Trophoblast cell (in vitro differentiated cells and primary cell): Measurements from ENCODE around the gene BGLAP.

Experiments
- DNase-seq, 2 donors: peaks; one replicate each; pipeline ENCODE4 v3.0.0-alpha.2; 2016
- H2AFZ ChIP-seq: 2 replicates; pipeline ENCODE4 v1.6.1; 2013; ENCODE audit warnings: low read length, moderate library complexity, mild to moderate bottlenecking; ENCODE audit not compliant: insufficient read depth, poor library complexity
- H2AK5ac ChIP-seq: 2 replicates; pipeline ENCODE4 v1.6.1; 2013; ENCODE audit warnings: mild to moderate bottlenecking, low read length
- H2BK120ac ChIP-seq: 2 replicates; pipeline ENCODE4 v1.6.1; 2013; ENCODE audit warnings: low read length, mild to moderate bottlenecking, moderate library complexity; ENCODE audit not compliant: insufficient read depth, poor library complexity
- H2BK12ac ChIP-seq: 2 replicates; pipeline ENCODE4 v1.6.1; 2013; ENCODE audit warnings: mild to moderate bottlenecking, low read length, moderate library complexity
- H2BK5ac ChIP-seq: 2 replicates; pipeline ENCODE4 v1.6.1; 2013; ENCODE audit warnings: low read length, low read depth, moderate library complexity, mild to moderate bottlenecking; ENCODE audit not compliant: poor library complexity
- H3K14ac ChIP-seq: 2 replicates; pipeline ENCODE4 v1.6.1; 2013; ENCODE audit warnings: mild to moderate bottlenecking, low read length
- H3K18ac ChIP-seq: 2 replicates; pipeline ENCODE4 v1.6.1; 2013; ENCODE audit warnings: mild to moderate bottlenecking, low read length
- H3K23ac ChIP-seq: 2 replicates; pipeline ENCODE4 v1.6.1; 2013; ENCODE audit warnings: low read length
- H3K27ac ChIP-seq: 2 replicates; pipeline ENCODE4 v1.5.1; 2013; ENCODE audit warnings: low read depth, mild to moderate bottlenecking, inconsistent platforms, low read length, moderate library complexity
- H3K27me3 ChIP-seq: 2 replicates; pipeline ENCODE4 v1.6.1; 2013; ENCODE audit warnings: inconsistent platforms, mild to moderate bottlenecking, low read length, moderate library complexity; ENCODE audit not compliant: insufficient read depth
- H3K36me3 ChIP-seq, 2 experiments: 1 replicate in 1 of 2; 2 replicates in 1 of 2; pipeline ENCODE4 v1.6.1; 2013; ENCODE audit warnings: low read length in 2 of 2, mild to moderate bottlenecking in 2 of 2, moderate library complexity in 1 of 2; ENCODE audit not compliant: insufficient read depth in 2 of 2, control insufficient read depth in 1 of 2
- H3K4ac ChIP-seq: 2 replicates; pipeline ENCODE4 v1.6.1; 2013; ENCODE audit warnings: low read depth, mild to moderate bottlenecking, low read length, moderate library complexity
- H3K4me1 ChIP-seq, 2 experiments: 1 replicate in 1 of 2; 2 replicates in 1 of 2; pipeline ENCODE4 v1.6.1; 2013; ENCODE audit warnings: low read length in 2 of 2, mild to moderate bottlenecking in 2 of 2, moderate library complexity in 1 of 2; ENCODE audit not compliant: insufficient read depth in 2 of 2, control insufficient read depth in 1 of 2
- H3K4me2 ChIP-seq: 2 replicates; pipeline ENCODE4 v1.6.1; 2013; ENCODE audit warnings: inconsistent platforms, mild to moderate bottlenecking, low read length, moderate library complexity
- H3K4me3 ChIP-seq: 2 replicates; pipeline ENCODE4 v1.5.1; 2013; ENCODE audit warnings: mild to moderate bottlenecking, low read depth, low read length, inconsistent platforms
- H3K79me1 ChIP-seq: one replicate; pipeline ENCODE4 v1.6.1; 2013; ENCODE audit warnings: low read length
- H3K79me2 ChIP-seq: 2 replicates; pipeline ENCODE4 v1.6.1; 2013; ENCODE audit warnings: low read length, mild to moderate bottlenecking; ENCODE audit not compliant: control insufficient read depth, insufficient read depth, poor library complexity
- H3K9ac ChIP-seq: 2 replicates; pipeline ENCODE4 v1.6.1; 2013; ENCODE audit warnings: mild to moderate bottlenecking, low read length
- H3K9me3 ChIP-seq: 2 replicates; pipeline ENCODE4 v1.6.1; 2013; ENCODE audit warnings: low read depth, mild to moderate bottlenecking, control low read depth, inconsistent platforms, low read length; ENCODE audit not compliant: insufficient read depth
- H4K12ac ChIP-seq: 2 replicates; pipeline ENCODE4 v1.6.1; 2013; ENCODE audit warnings: low read depth, mild to moderate bottlenecking, low read length, moderate library complexity
- H4K8ac ChIP-seq: 2 replicates; pipeline ENCODE4 v1.6.1; 2013; ENCODE audit warnings: low read depth, mild to moderate bottlenecking, low read length, moderate library complexity
- H4K91ac ChIP-seq: one replicate; pipeline ENCODE4 v1.6.1; 2013; ENCODE audit warnings: low read depth, mild to moderate bottlenecking, low read length, moderate library complexity
- WGBS: extraction: QIAGEN DNeasy Blood & Tissue Kit; methylation state at CpG from one replicate; pipeline ENCODE4 v1.1.7; 2013; ENCODE audit warnings: missing lambda C conversion rate; ENCODE audit not compliant: insufficient read length, insufficient coverage; ENCODE audit errors: extremely low coverage; 5-methylcytosine and 5-hydroxymethylcytosine counted together

Gene BGLAP

DNA sequence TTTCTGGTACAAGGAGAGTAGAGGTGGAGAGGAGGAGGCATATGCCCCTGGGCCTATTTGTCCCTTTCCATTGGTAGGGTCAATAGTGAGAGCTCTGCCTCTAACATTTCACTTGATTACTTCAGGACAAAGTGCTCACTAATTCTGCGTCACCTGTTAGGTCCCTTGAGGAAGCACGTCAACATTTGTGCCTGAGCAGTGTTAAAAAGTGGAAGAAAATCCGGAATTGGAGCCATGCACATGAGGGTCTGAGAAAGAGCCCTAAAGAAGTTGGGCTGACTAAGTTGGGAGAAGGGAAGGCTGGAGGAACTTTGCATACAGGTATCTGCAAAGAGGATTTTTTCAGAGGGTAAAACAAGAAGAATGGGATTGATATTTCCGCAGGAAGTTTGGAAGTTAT lies 46.1 kb upstream of the BGLAP start:
- Histone ChIP-seq H3K14ac (no peak overlapping the region), H2BK120ac (no peak overlapping the region), H3K18ac (no peak overlapping the region), H3K4me2 (no peak overlapping the region), H3K27me3 (no peaks in the 10 kb centered on the region), H3K79me1 (peaks cover 6% of the 10 kb centered on the region), H2AFZ (no peak overlapping the region), H3K4me3 (no peak overlapping the region), H3K4me1 (peaks cover 4 to 9% of the 10 kb centered on the region in 2 experiments), H2BK5ac (no peak overlapping the region), H2AK5ac (no peak overlapping the region), H3K23ac (no peak overlapping the region), H3K9ac (no peak overlapping the region), H4K91ac (no peak overlapping the region), H3K79me2 (peaks cover 7% of the 10 kb centered on the region), H3K4ac (peak overlapping the region; percentile 16), H3K9me3 (no peaks in the 10 kb centered on the region), H4K8ac (no peak overlapping the region), H3K27ac (no peak overlapping the region), H3K36me3 (peaks cover 17% of the 10 kb centered on the region in 2 experiments), H4K12ac (no peak overlapping the region), H2BK12ac (no peak overlapping the region)
- no peak for DNase-seq
- no CpG with 5 or more reads among the region's 4 CpGs for WGBS

DNA sequence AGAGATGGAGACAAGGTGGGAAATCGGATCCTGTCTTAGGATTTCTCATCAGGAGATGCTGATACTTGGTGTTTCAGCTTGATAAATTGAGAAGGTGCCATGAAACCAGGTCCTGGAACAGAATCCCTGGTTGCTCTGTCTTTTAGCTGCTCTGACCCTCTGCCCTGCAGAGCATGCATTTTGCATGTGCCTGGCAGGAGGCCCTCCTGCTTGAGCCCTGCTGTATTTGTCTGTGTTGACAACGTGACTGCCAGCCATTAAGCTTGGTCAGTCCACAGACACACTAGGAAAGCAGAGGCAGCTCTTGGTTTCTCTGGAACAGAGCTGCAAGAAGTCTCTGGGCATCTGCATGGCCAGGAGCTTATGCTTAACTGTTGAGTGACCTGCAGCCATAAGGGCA lies 45.5 kb upstream of the BGLAP start:
- no peaks in the 10 kb centered on the region for H3K9me3 ChIP-seq
- peaks cover 6% of the 10 kb centered on the region for H3K79me1 ChIP-seq
- no CpG with 5 or more reads among the region's 2 CpGs for WGBS
- no peak overlapping the region for H2BK120ac ChIP-seq
- peaks cover 7% of the 10 kb centered on the region for H3K79me2 ChIP-seq
- H3K27ac ChIP-seq = no peak overlapping the region
- no peak overlapping the region for H3K4ac ChIP-seq
- H4K91ac ChIP-seq = no peak overlapping the region
- no peak overlapping the region for H3K4me2 ChIP-seq
- peaks cover 4 to 9% of the 10 kb centered on the region in 2 experiments for H3K4me1 ChIP-seq
- H3K14ac ChIP-seq = no peak overlapping the region
- H3K4me3 ChIP-seq = no peak overlapping the region
- H2AFZ ChIP-seq = no peak overlapping the region
- H3K9ac ChIP-seq = no peak overlapping the region
- H4K12ac ChIP-seq = no peak overlapping the region
- peaks cover 17% of the 10 kb centered on the region in 2 experiments for H3K36me3 ChIP-seq
- H2AK5ac ChIP-seq = no peak overlapping the region
- no peak overlapping the region for H4K8ac ChIP-seq
- no peak for DNase-seq
- H2BK12ac ChIP-seq = no peak overlapping the region
- no peaks in the 10 kb centered on the region for H3K27me3 ChIP-seq
- no peak overlapping the region for H3K18ac ChIP-seq
- H2BK5ac ChIP-seq = no peak overlapping the region
- H3K23ac ChIP-seq = no peak overlapping the region

DNA sequence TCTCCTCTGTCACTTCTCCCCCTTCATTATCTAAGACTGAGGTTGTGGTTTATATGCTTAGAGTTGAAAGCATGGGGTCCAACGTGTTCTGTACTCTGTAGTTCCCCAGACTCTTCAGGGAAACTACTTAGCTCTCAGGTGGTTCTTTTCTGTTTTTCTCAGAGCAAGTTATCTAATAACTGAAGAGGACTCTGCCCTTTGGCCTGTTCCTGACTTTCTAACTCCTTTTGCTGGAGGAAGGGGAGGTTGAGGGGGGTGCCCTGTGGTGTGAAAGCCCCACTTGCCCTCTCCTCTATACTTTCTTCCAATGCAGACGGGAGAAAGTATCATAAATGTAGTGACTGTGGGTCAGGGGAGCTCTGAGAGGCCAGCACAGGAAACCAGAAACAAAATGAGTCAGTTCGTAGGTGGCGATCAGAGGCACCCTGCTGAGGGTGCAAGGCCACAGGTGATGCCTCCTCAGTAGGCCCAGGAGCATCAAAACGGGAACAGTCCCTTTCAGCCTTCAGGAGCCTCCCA lies 43.1 kb upstream of the BGLAP start:
- H4K91ac ChIP-seq = no peak overlapping the region
- H3K27me3 ChIP-seq = no peaks in the 10 kb centered on the region
- H3K79me2 ChIP-seq = peaks cover 7% of the 10 kb centered on the region
- no peak overlapping the region for H3K9ac ChIP-seq
- H2BK5ac ChIP-seq = no peak overlapping the region
- no peak overlapping the region for H3K4me2 ChIP-seq
- H3K4me1 ChIP-seq = peaks cover 4 to 7% of the 10 kb centered on the region in 2 experiments
- H4K12ac ChIP-seq = no peak overlapping the region
- no peak overlapping the region for H3K4me3 ChIP-seq
- no peak overlapping the region for H2BK120ac ChIP-seq
- no peak overlapping the region for H2AFZ ChIP-seq
- H4K8ac ChIP-seq = no peak overlapping the region
- no peak overlapping the region for H3K23ac ChIP-seq
- H3K36me3 ChIP-seq = peaks cover 17% of the 10 kb centered on the region in 2 experiments
- no peak for DNase-seq
- no CpG with 5 or more reads among the region's 5 CpGs for WGBS
- no peaks in the 10 kb centered on the region for H3K9me3 ChIP-seq
- no peak overlapping the region for H3K14ac ChIP-seq
- no peak overlapping the region for H3K4ac ChIP-seq
- H2AK5ac ChIP-seq = no peak overlapping the region
- no peak overlapping the region for H3K27ac ChIP-seq
- H3K79me1 ChIP-seq = peaks cover 3% of the 10 kb centered on the region
- H2BK12ac ChIP-seq = no peak overlapping the region
- no peak overlapping the region for H3K18ac ChIP-seq

DNA sequence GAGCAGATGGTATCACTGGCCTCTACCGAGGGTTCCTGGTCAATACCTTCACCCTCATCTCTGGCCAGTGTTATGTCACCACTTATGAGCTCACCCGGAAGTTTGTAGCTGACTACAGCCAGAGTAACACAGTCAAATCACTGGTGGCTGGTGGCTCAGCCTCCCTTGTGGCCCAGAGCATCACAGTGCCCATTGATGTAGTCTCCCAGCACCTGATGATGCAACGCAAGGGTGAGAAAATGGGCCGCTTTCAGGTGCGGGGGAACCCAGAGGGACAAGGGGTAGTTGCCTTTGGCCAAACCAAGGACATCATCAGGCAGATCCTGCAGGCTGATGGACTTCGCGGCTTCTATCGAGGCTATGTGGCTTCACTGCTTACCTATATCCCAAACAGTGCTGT lies 41.9 kb upstream of the BGLAP start:
- H2AK5ac ChIP-seq = no peak overlapping the region
- H3K79me1 ChIP-seq = no peaks in the 10 kb centered on the region
- WGBS = no CpG with 5 or more reads among the region's 8 CpGs
- H3K27me3 ChIP-seq = no peaks in the 10 kb centered on the region
- no peaks in the 10 kb centered on the region for H3K79me2 ChIP-seq
- H3K4me1 ChIP-seq = no peaks in the 10 kb centered on the region
- H3K9me3 ChIP-seq = no peaks in the 10 kb centered on the region
- H2AFZ ChIP-seq = no peak overlapping the region
- no peak overlapping the region for H2BK120ac ChIP-seq
- H3K18ac ChIP-seq = no peak overlapping the region
- no peak overlapping the region for H3K23ac ChIP-seq
- H3K4me3 ChIP-seq = no peak overlapping the region
- no peak overlapping the region for H3K27ac ChIP-seq
- no peak overlapping the region for H3K9ac ChIP-seq
- H3K4ac ChIP-seq = no peak overlapping the region
- H4K8ac ChIP-seq = no peak overlapping the region
- peaks cover 17 to 22% of the 10 kb centered on the region in 2 experiments for H3K36me3 ChIP-seq
- DNase-seq = no peak
- no peak overlapping the region for H2BK12ac ChIP-seq
- no peak overlapping the region for H4K12ac ChIP-seq
- H3K4me2 ChIP-seq = no peak overlapping the region
- no peak overlapping the region for H2BK5ac ChIP-seq
- no peak overlapping the region for H4K91ac ChIP-seq
- H3K14ac ChIP-seq = no peak overlapping the region
